MCF 10A (cell line): ENCODE results near the gene SP100. TPM values are rescaled to one million over a fixed set of nuclear protein-coding genes. Genes with fewer than 3 reads are reported as not detected.

Experiments used
- BruUV-seq: library from RNA; stranded (reverse); fragments of 400-500 nt; replicated peaks from 2 replicates; lab custom pipeline; 2021; lab: Mats Ljungman, UMichigan
- CTCF ChIA-PET: fragments of 300-600 bp; sonication (Branson Sonifier 250); formaldehyde crosslinking; extraction: SDS; loops from one replicate; lab custom pipeline; 2021; ENCODE audit warnings: antibody characterized with exemption, inconsistent platforms; lab: Yijun Ruan, JAX
- POLR2A ChIA-PET: fragments of 300-600, 350-650 bp; sonication (Branson Sonifier 250); formaldehyde crosslinking; extraction: SDS; loops from one replicate; lab custom pipeline; 2020; ENCODE audit warnings: antibody characterized with exemption, inconsistent platforms; lab: Yijun Ruan, JAX
- DNase-seq: peaks from one replicate; pipeline ENCODE4 v3.0.0-alpha.2; 2018; ENCODE audit not compliant: unreplicated experiment
- H3K27ac Mint-ChIP-seq: one replicate; pipeline ENCODE4 v1.8.0; 2022; ENCODE audit warnings: mild to moderate bottlenecking, low read depth, mixed read lengths; ENCODE audit not compliant: unreplicated experiment
- H3K27me3 Mint-ChIP-seq: one replicate; pipeline ENCODE4 v1.8.0; 2022; ENCODE audit warnings: mixed read lengths; ENCODE audit not compliant: insufficient read depth, unreplicated experiment
- H3K36me3 Mint-ChIP-seq: one replicate; pipeline ENCODE4 v1.8.0; 2022; ENCODE audit warnings: mild to moderate bottlenecking, moderate library complexity, mixed read lengths; ENCODE audit not compliant: insufficient read depth, unreplicated experiment
- H3K4me1 Mint-ChIP-seq: one replicate; pipeline ENCODE4 v1.8.0; 2022; ENCODE audit warnings: mixed read lengths; ENCODE audit not compliant: insufficient read depth, unreplicated experiment
- H3K4me3 Mint-ChIP-seq: one replicate; pipeline ENCODE4 v1.8.0; 2022; ENCODE audit warnings: mild to moderate bottlenecking, moderate library complexity, mixed read lengths; ENCODE audit not compliant: unreplicated experiment
- H3K9me3 Mint-ChIP-seq: one replicate; pipeline ENCODE4 v1.8.0; 2022; ENCODE audit warnings: mixed read lengths; ENCODE audit not compliant: unreplicated experiment
- intact Hi-C: fragments of 100-400 bp; cut with micrococcal nuclease; formaldehyde crosslinking; loops from 2 replicates; pipeline ENCODE4 v1.14.1; 2022
- total RNA-seq: library from RNA; stranded (reverse); gene quantifications from 2 replicates; pipeline ENCODE4 v1.2.3, GENCODE V29; 2022
- TF ChIP-seq, protein P1 (sequence below): fragments of 200-600 bp; IDR thresholded peaks from one replicate; pipeline ENCODE4 v1.8.0; 2022; ENCODE audit warnings: antibody characterized with exemption, mild to moderate bottlenecking; ENCODE audit not compliant: unreplicated experiment

Gene SP100
- total RNA-seq, 1 experiment from 2014 or later = 54.5 TPM

DNA sequence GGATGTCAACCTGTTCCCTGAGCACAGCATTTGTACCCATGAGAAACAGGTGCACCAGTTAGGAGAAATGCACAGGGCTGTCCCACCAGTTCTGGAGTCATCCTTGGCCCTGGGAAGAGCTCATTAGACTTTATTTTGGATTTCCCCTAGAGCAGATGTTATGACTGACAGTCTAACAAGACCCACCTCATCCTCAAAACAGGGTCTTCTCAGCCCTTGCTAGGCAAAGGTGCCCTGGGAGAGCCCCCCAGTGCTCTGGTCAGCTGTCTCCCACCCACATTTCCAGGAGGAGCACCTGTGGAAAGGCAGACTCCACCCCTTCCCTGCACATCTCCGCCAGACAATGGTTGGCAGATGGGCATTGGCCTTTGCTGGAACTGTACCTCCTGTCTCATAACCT is 5.7 kb upstream of the SP100 start:
- CTCF ChIA-PET = no interaction called here
- Mint-ChIP-seq H3K27me3 (no peaks in the 10 kb centered on the region), H3K9me3 (no peaks in the 10 kb centered on the region), H3K36me3 (peaks cover 11% of the 10 kb centered on the region), H3K27ac (no peak overlapping the region), H3K4me1 (peaks cover 33% of the 10 kb centered on the region), H3K4me3 (no peak overlapping the region)
- BruUV-seq = no TSS peak
- intact Hi-C loops = no loop called here
- TF ChIP-seq, protein P1, sequence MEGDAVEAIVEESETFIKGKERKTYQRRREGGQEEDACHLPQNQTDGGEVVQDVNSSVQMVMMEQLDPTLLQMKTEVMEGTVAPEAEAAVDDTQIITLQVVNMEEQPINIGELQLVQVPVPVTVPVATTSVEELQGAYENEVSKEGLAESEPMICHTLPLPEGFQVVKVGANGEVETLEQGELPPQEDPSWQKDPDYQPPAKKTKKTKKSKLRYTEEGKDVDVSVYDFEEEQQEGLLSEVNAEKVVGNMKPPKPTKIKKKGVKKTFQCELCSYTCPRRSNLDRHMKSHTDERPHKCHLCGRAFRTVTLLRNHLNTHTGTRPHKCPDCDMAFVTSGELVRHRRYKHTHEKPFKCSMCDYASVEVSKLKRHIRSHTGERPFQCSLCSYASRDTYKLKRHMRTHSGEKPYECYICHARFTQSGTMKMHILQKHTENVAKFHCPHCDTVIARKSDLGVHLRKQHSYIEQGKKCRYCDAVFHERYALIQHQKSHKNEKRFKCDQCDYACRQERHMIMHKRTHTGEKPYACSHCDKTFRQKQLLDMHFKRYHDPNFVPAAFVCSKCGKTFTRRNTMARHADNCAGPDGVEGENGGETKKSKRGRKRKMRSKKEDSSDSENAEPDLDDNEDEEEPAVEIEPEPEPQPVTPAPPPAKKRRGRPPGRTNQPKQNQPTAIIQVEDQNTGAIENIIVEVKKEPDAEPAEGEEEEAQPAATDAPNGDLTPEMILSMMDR = no peak
- POLR2A ChIA-PET = interaction anchor here (0.8 kb wide), 1 partner anchor 10 kb away, joined by 4 read pairs; no protein-coding TSS in a partner anchor
- DNase-seq = no peak

DNA sequence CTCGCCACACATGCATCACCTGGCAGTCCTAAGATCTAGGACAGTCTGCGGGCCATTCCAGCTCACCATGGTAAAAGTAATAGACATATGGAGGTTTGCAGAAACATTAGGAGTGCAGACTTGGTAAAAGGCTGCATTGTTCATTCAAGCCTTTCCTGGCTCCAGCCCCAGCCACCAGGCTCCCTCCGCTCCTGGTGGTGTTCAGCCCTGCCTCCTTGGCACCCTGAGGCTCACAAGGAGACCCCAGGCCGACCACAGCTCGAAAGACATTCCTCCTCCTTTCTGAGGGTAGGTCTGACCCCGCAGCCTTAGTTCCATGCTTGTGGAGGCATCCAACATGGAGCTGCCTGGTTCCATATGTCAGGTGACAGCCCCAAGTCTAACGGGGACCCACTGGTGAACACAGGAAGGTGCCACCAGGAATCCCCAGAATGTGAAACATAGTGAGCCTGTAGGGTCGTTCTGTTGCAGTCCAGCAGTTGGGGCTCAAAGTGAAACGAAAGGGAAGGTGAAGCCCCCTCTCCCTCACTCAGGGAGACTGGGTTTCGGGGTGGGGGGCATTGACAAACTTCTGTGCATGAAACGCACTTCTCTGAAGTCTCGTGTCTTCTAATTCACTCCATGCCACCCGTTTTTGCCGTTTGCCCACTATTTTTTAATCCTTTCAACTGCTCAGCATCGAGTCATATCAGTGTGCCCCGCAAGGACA is 5.0 kb upstream of the SP100 start:
- POLR2A ChIA-PET = interaction anchor here (0.8 to 1.9 kb wide), 3 partner anchors 10 to 303 kb away, joined by 4 to 5 read pairs (median 4); partner anchors contain the start of gene SP110
- intact Hi-C loops = no loop called here
- DNase-seq = no peak

DNA sequence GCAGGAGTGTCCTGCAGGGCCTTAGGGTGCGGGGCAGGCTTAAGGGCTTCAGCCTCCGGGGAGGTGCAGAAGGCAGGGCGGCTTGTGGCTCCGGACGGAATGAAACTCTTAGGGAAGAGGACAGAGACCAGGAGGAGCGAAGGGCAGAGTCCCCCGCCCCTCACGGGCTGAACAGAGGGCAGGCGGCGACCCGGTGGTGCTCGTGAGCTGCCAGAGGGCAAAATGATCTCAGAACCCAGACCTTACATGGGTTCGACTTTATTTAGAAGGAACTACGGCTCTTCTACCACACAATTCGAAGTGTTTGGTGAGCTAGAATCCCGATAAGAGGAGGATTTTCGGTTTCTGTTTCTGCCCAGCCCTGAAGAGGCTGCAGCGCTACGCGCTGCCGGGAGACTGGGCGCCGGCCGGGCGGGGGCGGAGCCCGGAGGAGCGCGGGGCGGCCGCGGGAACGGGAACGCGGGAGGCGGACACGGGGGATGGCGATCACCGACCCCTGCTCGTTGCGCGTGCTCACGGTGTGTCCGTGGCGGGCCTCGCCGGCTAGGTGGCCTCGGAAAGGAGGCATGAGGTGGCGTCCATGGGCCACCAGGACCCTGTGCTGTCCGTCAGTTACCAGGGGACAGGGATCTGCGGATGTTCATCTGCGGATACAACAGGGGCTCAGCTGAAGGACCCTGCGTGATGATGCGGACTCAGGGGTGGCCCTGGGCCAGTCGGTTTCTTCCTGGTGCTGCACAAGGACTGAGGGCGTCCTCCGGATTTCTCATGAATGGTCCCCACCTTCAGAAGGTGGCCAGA is 4.2 kb upstream of the SP100 start:
- Mint-ChIP-seq H3K27ac (peak overlapping the region; percentile 97), H3K9me3 (no peaks in the 10 kb centered on the region), H3K27me3 (no peaks in the 10 kb centered on the region), H3K4me1 (peaks cover 39% of the 10 kb centered on the region), H3K36me3 (peaks cover 11% of the 10 kb centered on the region), H3K4me3 (peak overlapping the region; percentile 97)
- intact Hi-C loops = no loop called here
- peak; percentile 52 for DNase-seq
- CTCF ChIA-PET = no interaction called here
- POLR2A ChIA-PET = interaction anchor here (0.6 to 1.9 kb wide), 4 partner anchors 59 to 649 kb away, joined by 3 to 5 read pairs (median 4); partner anchors contain the start of gene SP110
- BruUV-seq = no TSS peak
- TF ChIP-seq, protein P1 = no peak

More for the DNA sequence above, 5.0 kb upstream of the SP100 start:
- CTCF ChIA-PET = no interaction called here
- Mint-ChIP-seq H3K27me3 (no peaks in the 10 kb centered on the region), H3K27ac (peak overlapping the region; percentile 97), H3K36me3 (peaks cover 11% of the 10 kb centered on the region), H3K9me3 (no peaks in the 10 kb centered on the region), H3K4me3 (peak overlapping the region; percentile 97), H3K4me1 (peaks cover 39% of the 10 kb centered on the region)
- BruUV-seq = no TSS peak
- TF ChIP-seq, protein P1 = no peak

DNA sequence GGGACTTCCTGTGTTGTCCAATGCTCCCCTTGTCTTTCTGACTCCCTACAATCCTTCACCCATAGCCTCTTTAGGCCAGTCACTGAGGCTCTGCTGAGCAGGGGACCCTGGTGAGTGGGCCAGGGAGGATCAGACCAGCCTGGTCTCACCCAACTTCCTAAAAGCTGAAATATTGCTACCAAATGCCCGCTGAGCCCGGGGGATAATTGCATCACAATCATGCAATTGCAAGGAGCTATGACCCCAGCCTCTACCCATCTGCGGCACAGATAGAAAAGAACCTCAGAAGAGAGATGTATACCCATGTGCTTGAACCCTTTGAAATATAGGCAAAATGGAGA is 3.7 kb upstream of the SP100 start:
- ChIA-PET CTCF (no interaction called here), POLR2A (interaction anchor here (0.6 to 1.9 kb wide), 3 partner anchors 59 to 648 kb away, joined by 3 to 4 read pairs (median 3); no protein-coding TSS in a partner anchor)
- TF ChIP-seq, protein P1 = no peak
- no peak for DNase-seq
- peak overlapping the region; percentile 97 for H3K4me3 Mint-ChIP-seq
- H3K4me1 Mint-ChIP-seq = peaks cover 39% of the 10 kb centered on the region
- intact Hi-C loops = no loop called here
- BruUV-seq = no TSS peak
- peaks cover 11% of the 10 kb centered on the region for H3K36me3 Mint-ChIP-seq
- H3K9me3 Mint-ChIP-seq = no peaks in the 10 kb centered on the region
- H3K27me3 Mint-ChIP-seq = no peaks in the 10 kb centered on the region
- no peak overlapping the region for H3K27ac Mint-ChIP-seq
